ENCODE data around the gene GRAP2.

GRCh38 chr22:39940757-39941305 lies 39.9 kb downstream of the GRAP2 start:
- TF ChIP-seq, protein P1, sequence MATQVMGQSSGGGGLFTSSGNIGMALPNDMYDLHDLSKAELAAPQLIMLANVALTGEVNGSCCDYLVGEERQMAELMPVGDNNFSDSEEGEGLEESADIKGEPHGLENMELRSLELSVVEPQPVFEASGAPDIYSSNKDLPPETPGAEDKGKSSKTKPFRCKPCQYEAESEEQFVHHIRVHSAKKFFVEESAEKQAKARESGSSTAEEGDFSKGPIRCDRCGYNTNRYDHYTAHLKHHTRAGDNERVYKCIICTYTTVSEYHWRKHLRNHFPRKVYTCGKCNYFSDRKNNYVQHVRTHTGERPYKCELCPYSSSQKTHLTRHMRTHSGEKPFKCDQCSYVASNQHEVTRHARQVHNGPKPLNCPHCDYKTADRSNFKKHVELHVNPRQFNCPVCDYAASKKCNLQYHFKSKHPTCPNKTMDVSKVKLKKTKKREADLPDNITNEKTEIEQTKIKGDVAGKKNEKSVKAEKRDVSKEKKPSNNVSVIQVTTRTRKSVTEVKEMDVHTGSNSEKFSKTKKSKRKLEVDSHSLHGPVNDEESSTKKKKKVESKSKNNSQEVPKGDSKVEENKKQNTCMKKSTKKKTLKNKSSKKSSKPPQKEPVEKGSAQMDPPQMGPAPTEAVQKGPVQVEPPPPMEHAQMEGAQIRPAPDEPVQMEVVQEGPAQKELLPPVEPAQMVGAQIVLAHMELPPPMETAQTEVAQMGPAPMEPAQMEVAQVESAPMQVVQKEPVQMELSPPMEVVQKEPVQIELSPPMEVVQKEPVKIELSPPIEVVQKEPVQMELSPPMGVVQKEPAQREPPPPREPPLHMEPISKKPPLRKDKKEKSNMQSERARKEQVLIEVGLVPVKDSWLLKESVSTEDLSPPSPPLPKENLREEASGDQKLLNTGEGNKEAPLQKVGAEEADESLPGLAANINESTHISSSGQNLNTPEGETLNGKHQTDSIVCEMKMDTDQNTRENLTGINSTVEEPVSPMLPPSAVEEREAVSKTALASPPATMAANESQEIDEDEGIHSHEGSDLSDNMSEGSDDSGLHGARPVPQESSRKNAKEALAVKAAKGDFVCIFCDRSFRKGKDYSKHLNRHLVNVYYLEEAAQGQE (IDR thresholded peaks at IDR 0.05; ENCODE audit: insufficient read depth in 1 of 2, low read depth in 2 of 2, low read length in 2 of 2): no peak
- no peak for TF ChIP-seq POLR2AphosphoS5 (IDR thresholded peaks at IDR 0.05; ENCODE audit: low read depth, low read length)
- no peak for TF ChIP-seq FOXP2 (optimal IDR thresholded peaks at IDR 0.05; ENCODE audit: borderline replicate concordance, extremely low read depth, extremely low read length, insufficient read depth)
- no peak for TF ChIP-seq TAF1 (IDR thresholded peaks at IDR 0.05; ENCODE audit: borderline replicate concordance, insufficient read depth, low read length)
- TF ChIP-seq SIN3A (IDR thresholded peaks at IDR 0.05; ENCODE audit: borderline replicate concordance, insufficient read depth, low read length): no peak
